GM19397 (cell line): ENCODE measurements around the gene GTF3C6.
"Not testable (repeated sequence)": the region's sequence is repeated elsewhere in the genome, so short reads cannot be mapped to it uniquely, and the experiment has no call there.

ENCODE experiments used
- ATAC-seq: cut with Tn5 transposase; IDR thresholded peaks from one replicate; pipeline ENCODE4 v1.9.1; 2021; ENCODE audit warnings: mild to moderate bottlenecking, moderate library complexity; ENCODE audit not compliant: unreplicated experiment

Gene GTF3C6, protein sequence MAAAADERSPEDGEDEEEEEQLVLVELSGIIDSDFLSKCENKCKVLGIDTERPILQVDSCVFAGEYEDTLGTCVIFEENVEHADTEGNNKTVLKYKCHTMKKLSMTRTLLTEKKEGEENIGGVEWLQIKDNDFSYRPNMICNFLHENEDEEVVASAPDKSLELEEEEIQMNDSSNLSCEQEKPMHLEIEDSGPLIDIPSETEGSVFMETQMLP

GRCh38 chr6:110958329-110959192, at the start of gene GTF3C6:
Gene GTF3C6 (plus strand): TSS chr6:110958706. CDS start chr6:110958770, 64 bp downstream.
- peak; percentile 98 for ATAC-seq

DNA sequence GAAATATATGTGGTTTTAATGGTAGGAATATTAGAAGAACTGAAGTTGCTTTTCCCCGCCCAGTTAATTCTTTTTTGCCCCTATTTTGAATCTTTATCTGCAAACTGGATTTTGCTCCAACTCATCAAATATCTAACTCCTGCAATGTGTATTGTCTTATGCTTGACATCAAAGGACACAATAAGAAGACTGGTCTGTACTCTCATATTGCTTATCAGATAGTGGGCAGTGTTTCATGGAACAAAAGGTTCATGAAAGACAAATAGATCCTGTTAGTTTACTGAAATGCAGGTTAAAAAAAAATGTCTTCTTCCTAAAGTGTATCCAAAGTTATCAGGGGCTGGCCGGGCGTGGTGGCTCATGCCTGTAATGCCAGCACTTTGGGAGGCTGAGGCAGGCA, 27.7 kb upstream of the GTF3C6 start:
- no peak for ATAC-seq

GRCh38 chr6:110933912-110934311, 24.6 kb upstream of the GTF3C6 start:
- ATAC-seq = no peak

- no peak for ATAC-seq
These were observed 24.1 kb upstream of the GTF3C6 start for GRCh38 chr6:110934381-110934898.

DNA sequence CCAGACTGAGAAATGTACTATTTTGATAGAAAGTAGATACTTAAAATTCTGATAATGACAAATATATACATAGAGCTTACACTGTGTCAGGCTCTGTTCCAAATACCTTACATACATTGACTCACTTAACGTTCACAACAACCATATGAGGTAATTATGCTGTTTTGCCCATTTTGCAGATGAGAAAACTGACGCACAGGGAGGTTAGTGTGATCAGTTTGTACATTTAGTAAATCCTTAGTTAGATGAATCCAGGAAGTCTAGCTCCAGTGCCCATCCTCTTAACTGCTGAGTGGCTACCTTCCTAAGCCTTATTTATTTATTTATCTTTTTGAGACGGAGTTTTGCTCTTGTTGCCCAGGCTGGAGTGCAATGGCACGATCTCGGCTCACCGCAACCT, 23.3 kb upstream of the GTF3C6 start:
- no peak for ATAC-seq

GRCh38 chr6:110938171-110938570, 20.3 kb upstream of the GTF3C6 start:
- ATAC-seq = no peak

DNA sequence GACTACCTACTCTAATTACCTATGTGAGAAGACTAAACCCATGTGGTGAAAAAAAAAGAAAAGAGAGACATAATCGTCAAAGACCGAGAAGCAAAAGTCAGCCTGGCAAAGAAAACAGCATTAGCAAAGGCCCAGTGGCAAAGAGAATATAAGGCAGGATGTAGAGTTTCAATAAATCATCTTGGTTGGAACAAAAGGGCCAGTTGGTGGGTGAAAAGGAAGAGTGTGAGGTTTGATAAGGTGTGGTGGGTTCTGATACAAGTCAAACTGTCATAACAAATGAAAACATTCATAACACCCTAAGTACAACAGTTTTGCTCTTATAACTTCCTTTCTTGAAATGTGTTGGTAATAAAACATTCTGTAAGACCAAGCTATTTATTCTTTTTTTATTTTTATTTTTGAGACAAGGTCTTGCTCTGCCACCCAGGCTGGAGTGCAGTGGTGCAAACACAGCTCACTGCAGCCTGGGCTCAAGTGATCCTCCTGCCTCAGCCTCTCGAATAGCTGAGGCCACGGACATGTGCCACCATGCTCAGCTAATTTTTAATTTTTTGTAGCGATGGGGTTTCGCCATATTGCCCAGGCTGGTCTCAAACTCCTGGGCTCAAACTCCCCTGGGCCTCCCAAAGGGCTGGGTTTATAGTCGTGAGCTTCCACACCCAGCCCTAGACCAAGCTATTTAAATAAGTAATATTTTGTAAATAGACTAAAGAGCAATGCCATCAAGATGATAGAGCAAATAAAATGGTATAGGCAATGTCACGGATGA, 18.9 kb upstream of the GTF3C6 start:
- ATAC-seq = no peak

DNA sequence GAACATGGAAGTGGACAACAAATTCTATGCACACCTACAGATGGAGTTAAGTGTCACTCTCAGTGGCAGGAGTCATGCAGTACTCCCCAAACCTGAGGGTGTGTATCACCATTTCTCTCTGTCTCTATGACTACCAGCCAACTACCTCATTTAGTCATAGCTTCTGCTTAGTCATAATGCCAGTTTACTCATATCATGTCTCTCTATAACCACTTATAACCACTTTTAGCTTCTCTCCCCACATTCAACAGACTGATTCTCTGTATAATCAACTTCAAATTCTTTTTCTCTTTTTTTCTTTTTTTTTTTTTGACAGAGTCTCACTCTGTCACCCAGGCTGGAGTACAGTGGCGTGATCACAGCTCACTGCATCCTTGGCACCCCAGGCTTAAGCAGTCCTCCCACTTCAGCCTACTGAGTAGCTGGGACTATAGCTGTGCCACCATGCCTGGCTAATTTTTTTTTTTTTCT, 13.8 kb upstream of the GTF3C6 start:
- peak; percentile 98 for ATAC-seq

DNA sequence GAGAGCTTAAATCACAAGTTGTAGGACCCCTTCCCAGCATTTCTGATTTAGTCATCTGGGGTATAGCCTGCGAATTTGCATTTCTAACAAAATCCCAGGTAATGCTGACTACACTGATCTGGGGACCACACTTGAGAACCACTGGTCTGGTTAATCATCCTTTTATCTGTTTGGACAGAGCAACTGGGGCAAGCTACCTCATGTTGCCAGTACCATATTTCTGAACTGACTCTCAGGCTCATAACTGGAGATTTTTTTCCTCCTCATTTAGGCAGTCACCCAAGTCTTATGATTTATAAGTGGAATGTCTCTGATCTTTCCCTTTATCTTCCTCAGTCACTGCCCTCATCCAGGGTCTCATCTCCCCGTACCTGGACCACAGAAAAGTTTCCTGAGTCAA, 12.0 kb upstream of the GTF3C6 start:
- no peak for ATAC-seq

DNA sequence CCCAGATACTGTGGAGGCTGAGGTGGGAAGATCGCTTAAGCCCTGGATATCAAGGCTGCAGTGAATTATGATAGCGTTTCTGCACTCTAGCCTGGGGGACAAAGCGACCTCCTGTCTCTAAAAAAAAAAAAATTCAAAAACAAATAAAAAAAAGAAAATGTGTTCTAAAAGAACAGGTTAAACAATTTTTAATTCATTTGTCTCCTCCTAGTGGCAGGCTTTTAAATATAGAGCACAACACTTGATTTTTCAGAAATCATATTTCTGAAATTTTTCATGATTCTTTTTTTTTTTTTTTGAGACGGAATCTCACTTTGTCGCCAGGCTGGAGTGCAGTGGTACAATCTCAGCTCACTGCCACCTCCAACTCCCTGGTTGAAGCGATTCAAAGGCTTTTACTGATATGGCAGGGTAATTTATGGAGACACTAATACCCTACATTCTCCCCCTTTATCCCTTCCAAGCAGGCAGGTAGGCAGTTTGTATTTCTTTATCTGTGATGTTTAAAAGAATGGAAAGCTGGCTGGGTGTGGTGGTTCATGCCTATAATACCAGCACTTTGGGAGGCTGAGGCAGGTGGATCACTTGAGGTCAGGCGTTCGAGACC, 8.7 kb upstream of the GTF3C6 start:
- ATAC-seq = no peak

- no peak for ATAC-seq
These were observed 8.1 kb upstream of the GTF3C6 start for GRCh38 chr6:110950440-110950839.

DNA sequence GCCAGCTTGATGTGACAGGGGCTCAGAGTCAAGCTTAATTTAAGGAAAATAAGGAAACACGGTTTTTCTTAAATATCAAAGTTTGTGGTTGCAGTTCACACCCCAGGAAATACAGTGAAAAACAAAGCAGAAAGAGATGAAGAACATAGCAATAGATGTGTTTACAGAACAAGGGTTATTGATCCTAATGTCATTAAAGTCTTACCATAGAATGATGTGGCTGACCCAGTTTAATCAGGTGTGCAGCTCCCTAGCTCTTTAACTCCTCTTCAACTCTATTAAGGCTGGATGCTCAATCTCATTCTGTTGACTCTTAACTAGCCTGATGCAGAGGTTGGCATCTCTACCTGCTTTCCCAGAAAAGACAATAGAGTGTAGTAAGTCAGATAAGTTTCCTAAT, 7.5 kb upstream of the GTF3C6 start:
- no peak for ATAC-seq

DNA sequence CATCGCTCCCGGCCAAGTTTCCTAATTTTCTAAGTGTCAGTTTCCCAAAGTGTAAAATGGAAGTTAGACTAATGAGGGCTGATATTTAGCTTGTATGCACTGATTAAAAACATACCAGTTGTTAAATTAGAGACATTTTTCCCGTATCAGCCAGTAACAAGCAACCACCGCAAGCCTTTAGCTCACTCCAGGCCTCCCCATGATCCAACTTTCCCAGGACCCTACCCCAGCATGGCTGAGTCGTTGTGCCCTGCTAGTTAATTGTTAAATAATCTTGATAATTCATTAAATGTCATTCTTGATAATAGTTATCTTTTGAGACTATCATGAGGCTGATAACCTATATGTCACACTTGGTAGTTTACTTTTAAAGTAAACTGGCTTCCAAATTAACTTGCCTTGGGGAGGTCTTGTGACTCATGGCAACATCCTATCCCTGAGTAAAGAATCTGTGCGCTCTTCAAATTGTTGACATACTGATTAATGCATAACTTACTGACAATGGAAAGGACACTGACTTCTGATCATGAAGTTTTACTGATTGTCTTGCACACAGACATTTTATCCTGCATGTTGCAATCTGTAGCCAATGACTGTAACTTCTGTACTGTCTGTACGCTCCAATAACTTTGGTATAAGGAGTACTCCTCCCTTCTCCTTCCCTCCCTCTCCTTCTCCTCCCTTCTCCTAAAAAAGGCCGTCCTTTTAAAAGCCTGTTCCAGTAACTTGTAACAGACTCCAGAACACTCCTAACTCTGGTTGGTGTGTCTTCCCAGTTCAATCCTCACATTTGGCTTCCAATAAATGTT, 6.3 kb upstream of the GTF3C6 start:
- no peak for ATAC-seq

DNA sequence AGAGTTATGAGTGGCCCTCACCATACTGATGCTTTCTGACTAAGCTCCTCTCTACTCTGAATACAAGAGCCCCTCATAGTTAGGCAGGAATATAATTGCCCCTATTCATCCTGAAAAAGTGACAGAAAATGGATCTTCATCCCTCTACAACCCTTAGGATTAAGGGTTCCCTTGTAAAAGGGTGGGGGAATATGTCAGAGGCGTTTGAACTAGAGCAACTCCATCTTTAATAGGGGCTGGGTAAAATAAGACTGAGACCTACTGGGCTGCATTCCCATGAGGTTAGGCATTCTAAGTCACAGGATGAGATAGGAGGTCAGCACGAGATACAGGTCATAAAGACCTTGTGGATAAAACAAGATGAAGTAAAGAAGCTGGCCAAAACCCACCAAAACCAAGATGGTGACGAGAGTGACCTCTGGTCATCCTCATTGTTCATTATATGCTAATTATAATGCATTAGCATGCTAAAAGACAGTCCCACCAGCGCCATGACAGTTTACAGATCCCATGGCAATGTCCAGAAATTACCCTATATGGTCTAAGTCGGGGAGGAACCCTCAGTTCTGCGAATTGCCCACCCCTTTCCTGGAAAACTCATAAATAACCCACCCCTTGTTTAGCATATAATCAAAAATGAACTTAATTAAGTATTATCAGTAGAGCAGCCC, 4.7 kb upstream of the GTF3C6 start:
- no peak for ATAC-seq

DNA sequence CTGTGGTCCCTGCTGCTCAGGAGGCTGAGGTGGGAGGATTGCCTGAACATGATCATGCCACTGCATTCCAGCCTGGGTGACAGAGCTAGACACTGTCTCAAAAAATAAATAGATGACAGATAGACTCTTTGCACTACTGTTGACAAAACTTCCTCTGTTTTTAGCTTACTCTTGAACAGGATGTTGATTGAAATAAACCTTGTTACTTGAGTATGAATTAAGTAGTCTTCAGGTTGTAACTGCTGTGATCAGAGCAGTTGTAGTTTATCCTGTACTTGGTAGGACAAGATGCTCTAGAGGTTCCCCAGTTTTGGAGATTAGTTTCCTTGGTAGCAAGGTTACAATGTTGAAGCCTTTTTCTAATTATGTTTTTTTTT, 1.5 kb downstream of the GTF3C6 start:
- no peak for ATAC-seq

DNA sequence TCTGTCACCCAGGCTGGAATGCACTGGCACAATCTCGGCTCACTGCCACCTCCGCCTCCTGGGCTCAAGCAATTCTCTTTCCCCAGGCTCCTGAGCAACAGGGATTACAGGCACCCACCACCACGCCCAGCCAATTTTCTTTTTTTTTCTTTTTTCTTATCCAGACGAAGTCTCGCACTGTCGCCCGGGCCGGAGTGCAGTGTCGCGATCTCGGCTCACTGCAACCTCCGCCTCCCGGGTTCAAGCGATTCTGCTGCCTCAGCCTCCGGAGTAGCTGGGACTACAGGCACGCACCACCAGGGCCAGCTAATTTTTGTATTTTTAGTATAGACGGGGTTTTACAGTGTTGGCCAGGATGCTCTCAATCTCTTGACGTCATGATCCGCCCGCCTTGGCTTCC, 4.1 kb downstream of the GTF3C6 start:
- not testable (repeated sequence) for ATAC-seq

GRCh38 chr6:110965629-110966229, 7.2 kb downstream of the GTF3C6 start:
- ATAC-seq = no peak

DNA sequence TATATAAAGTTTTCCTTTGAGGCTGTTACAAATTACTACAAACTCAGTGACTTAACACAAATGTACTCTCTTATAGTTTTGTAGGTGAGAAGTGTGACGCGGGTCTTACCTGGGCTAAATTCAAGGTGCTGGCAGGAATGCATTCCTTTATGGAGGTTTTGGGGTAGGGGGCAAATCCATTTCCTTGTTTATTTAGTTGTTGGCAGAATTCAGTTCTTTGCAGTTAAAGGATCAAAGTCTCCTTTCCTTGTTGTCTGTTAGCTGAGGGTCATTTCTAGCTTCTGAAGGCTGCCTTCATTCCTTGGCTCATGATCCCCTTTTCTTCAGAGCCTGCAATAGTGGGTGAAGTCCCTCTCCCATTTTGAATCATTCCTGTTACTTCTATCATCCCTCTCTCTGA, 10.2 kb downstream of the GTF3C6 start:
- not testable (repeated sequence) for ATAC-seq

- no peak for ATAC-seq
These were observed 13.0 kb downstream of the GTF3C6 start for GRCh38 chr6:110971468-110971867.
